HCEC 1CT (cell line): ENCODE results near the gene ARFGAP2.
"Not testable (repeated sequence)": the region's sequence is repeated elsewhere in the genome, so short reads cannot be mapped to it uniquely, and the experiment has no call there.

Source experiments
- DNase-seq: peaks from one replicate; pipeline ENCODE4 v3.0.0-alpha.2; 2017

The ARFGAP2 gene

GRCh38 chr11:47147250-47147649 is 29.4 kb downstream of the ARFGAP2 start:
- no peak for DNase-seq

- DNase-seq, result no peak
Measured at GRCh38 chr11:47144541-47144940, 32.1 kb downstream of the ARFGAP2 start.

DNA sequence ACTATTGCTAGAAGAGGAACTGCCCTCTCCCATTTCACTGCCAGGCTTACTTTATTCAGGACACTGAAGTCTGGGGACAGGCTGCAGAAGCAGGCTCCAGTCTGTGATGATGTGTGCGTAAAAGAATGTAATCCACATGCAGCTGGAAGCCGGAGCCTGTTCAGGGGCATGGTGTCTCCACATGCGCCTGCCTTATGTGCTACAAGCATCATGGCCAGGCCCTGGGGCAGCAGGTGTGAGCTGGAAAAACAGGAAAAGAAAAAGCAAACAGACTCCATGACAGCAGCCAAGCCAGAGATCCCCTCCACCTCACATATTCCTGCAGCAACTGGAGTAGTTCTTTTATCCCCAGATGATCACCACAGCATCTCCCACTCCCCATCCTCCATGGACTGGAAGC is 33.4 kb downstream of the ARFGAP2 start:
- peak; percentile 86 for DNase-seq

GRCh38 chr11:47139878-47140277 is 36.8 kb downstream of the ARFGAP2 start:
- DNase-seq, result no peak

DNA sequence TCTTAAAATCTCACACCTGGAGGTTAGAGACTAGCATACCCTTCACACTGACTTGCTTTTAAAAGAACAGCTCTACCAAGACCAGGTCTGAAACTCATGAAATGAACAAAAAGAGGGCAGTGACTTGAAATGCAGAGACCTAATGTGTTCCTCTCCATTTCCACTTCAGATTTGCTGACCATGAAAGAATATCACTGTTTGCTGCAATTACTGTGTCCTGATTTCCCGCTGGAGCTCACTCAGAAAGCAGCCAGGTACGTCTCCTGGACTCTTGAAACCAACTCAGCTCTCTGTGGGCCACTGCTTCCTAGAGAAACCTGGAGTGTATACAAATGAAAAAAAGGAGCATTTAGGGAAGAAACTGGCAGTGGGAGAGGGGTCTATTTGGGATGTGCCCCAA is 39.2 kb downstream of the ARFGAP2 start:
- DNase-seq, result no peak

DNA sequence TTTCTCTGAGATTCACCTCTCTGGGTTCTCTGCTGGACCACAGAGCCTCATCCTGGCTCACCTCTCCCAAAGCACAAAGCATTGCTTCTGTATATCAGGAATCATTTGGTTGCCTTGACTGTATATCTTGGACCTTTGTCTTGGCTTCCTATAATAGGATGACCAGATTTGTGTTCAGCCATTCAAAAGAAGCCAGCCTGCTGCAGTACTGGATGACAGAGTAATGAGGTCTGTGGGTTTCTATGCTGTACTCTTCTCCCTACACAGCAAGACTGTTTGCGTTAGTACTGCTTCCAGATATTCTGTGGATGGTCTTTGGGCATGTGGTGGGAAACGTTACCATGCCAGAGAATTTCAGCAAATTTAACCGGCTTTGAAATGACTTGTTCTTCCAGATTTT is 39.8 kb downstream of the ARFGAP2 start:
- DNase-seq, result no peak

DNA sequence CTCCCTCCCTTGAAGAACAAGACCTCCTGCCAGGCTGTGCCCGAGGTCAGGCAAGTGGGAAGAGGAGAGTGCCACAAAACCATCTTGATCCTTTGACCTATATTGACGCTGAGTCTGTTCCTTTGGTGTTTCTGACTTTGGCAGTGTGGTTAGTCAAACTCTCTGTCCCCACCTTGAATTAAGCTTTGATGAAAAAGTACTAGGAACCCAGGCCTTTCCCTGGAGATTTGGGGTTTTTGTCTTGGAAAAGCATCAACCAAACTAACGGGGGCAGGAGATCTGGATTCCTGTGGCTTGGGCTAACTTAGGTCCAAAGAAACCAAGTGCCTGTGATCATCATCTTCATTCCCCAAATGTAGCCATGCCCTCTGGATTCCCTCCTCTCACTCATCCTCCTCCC is 40.4 kb downstream of the ARFGAP2 start:
- DNase-seq, result no peak

DNA sequence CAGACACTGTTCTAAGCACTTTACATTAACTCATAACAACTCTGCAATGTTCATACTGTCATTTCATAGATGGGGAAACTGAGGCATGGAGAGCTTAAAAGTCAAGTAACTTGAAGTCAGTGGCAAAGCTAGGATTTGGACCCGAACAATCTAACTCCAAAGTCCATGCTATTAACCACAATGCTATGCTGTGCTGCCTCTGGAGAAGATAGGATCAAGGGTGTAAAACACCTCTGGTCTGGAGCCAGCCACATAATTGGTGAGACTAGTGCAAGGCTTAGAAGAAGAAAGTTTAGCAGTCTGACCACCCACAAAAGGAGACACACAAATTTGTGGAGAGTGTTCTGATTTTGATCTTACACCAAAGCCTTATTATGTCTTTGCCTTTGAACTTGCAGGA is 43.7 kb downstream of the ARFGAP2 start:
- no peak for DNase-seq

DNA sequence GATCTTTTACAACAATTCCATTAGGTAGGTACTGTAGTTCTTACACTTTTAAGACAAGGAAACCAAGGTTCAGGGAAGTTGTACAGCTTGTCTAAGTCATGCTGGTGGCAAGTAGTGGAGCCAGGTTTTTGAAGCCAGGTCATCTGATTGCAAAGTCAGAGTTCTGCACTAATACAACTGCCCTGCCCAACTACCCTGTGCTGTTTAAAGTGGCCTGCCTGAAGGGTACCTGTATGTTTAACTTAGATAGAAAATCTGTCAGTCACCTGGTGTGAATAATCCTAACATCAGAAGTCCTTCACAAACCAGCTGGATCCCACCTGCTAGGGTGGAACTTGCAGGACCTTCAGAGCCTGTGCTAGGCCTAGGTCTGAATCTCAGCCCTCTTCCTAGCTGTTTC is 44.2 kb downstream of the ARFGAP2 start:
- no peak for DNase-seq

- no peak for DNase-seq
Measured at GRCh38 chr11:47131136-47131535, 45.5 kb downstream of the ARFGAP2 start.

- no peak for DNase-seq
Measured at GRCh38 chr11:47130543-47130942, 46.1 kb downstream of the ARFGAP2 start.

- no peak for DNase-seq
Measured at GRCh38 chr11:47127213-47127612, 49.5 kb downstream of the ARFGAP2 start.

- no peak for DNase-seq
Measured at GRCh38 chr11:47125083-47125482, 51.6 kb downstream of the ARFGAP2 start.

DNA sequence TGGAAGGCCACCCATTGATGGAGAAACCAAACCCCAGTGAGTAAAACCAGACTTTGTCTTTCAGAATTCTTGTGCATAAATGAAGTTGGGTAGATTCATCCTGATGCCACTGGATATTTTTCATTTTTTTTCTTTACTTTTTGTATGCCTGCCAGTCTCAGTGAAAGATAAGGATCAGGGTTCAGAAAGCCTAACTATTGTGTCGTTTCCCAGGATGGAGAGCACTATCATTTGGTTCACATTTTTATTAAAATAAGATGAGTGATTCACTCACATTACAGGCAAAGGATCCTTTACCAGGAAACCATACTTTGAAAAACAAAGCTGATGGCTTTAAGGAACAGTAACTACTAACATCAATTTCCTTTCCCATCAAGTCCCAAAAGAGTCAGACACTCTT is 52.0 kb downstream of the ARFGAP2 start:
- DNase-seq, result no peak

GRCh38 chr11:47123094-47123493 is 53.6 kb downstream of the ARFGAP2 start:
- DNase-seq, result no peak

GRCh38 chr11:47121731-47122130 is 54.9 kb downstream of the ARFGAP2 start:
- no peak for DNase-seq

DNA sequence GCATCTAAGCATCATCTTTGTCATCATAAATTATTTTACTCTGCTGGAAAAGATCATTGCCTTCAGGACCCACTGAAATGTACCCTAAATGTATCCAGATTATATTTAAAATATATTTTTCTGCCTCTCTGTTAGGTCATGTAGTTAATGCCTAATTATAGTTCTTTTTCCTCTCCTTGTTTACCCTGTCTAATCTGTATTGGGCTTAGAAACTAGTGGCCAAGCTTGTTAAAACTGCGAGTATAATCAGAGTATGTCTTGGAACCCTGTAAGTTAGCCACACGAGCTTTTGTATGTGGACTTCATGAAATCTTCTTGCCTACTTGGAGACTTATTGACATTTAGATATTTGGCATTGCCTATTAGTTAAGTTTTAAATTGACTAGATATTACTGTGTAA is 55.6 kb downstream of the ARFGAP2 start:
- DNase-seq, result no peak

- not testable (repeated sequence) for DNase-seq
Measured at GRCh38 chr11:47118958-47119688, 57.6 kb downstream of the ARFGAP2 start.
